ENCODE results near the gene NRIP2.

The NRIP2 gene

DNA sequence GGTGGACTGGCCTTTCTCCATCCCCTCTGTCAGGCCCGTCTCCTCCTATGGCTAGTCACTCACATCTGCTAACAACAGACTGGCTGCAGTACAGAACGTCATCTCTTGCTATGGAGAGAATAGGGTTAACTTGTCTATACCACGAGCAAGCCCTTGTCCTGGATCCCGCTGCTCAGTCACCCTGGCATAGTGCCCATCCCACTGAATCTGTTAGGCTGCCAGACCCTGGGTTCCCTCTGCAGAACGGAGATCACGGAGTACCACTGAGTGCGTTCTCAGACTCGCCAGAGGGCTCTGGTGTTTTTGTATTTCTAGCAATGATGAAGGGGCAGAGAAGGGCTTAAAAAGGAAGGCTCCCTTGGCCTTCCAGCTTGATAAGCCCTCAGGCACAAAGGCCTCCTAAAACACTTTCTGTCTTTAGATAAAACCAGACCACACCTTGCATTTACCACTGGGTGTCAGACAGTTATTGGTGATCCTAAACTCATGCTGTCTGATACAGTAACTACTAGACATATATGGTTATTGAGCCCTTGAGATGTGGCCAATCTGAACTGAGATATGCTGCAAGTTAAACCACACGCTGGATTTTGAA is 6.3 kb upstream of the NRIP2 start:
- H3F3A ChIP-seq (ENCODE audit: control insufficient read depth, insufficient read depth) = no peaks in the 10 kb centered on the region
- no peaks in the 10 kb centered on the region for H3K4me1 ChIP-seq (ENCODE audit: control insufficient read depth, low read length)
- H3K79me2 ChIP-seq (ENCODE audit: control insufficient read depth, low read length) = no peaks in the 10 kb centered on the region
- no peaks in the 10 kb centered on the region for H3K9me3 ChIP-seq (ENCODE audit: control insufficient read depth, insufficient read depth, low read length)
- H3K36me3 ChIP-seq (ENCODE audit: control insufficient read depth, low read length) = peaks cover 3% of the 10 kb centered on the region
- TF ChIP-seq, protein P1, sequence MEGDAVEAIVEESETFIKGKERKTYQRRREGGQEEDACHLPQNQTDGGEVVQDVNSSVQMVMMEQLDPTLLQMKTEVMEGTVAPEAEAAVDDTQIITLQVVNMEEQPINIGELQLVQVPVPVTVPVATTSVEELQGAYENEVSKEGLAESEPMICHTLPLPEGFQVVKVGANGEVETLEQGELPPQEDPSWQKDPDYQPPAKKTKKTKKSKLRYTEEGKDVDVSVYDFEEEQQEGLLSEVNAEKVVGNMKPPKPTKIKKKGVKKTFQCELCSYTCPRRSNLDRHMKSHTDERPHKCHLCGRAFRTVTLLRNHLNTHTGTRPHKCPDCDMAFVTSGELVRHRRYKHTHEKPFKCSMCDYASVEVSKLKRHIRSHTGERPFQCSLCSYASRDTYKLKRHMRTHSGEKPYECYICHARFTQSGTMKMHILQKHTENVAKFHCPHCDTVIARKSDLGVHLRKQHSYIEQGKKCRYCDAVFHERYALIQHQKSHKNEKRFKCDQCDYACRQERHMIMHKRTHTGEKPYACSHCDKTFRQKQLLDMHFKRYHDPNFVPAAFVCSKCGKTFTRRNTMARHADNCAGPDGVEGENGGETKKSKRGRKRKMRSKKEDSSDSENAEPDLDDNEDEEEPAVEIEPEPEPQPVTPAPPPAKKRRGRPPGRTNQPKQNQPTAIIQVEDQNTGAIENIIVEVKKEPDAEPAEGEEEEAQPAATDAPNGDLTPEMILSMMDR (IDR thresholded peaks at IDR 0.05; ENCODE audit: low read depth, low read length, poor library complexity, severe bottlenecking) = no peak
- no peak for TF ChIP-seq EZH2phosphoT487 (IDR thresholded peaks at IDR 0.05; ENCODE audit: borderline replicate concordance, low read length)
- no peaks in the 10 kb centered on the region for H3K27me3 ChIP-seq (ENCODE audit: control insufficient read depth, low read length)
- no peak overlapping the region for H3K4me2 ChIP-seq (ENCODE audit: low read length)
- H3K9me2 ChIP-seq (replicated peaks; ENCODE audit: control insufficient read depth, low read length) = no peaks in the 10 kb centered on the region
- H4K20me1 ChIP-seq (ENCODE audit: control insufficient read depth, insufficient read depth, low read depth, low read length) = no peaks in the 10 kb centered on the region
- no peak overlapping the region for H3K4me3 ChIP-seq (ENCODE audit: low read length)
- no peak overlapping the region for H3K27ac ChIP-seq (ENCODE audit: low read depth, low read length)

DNA sequence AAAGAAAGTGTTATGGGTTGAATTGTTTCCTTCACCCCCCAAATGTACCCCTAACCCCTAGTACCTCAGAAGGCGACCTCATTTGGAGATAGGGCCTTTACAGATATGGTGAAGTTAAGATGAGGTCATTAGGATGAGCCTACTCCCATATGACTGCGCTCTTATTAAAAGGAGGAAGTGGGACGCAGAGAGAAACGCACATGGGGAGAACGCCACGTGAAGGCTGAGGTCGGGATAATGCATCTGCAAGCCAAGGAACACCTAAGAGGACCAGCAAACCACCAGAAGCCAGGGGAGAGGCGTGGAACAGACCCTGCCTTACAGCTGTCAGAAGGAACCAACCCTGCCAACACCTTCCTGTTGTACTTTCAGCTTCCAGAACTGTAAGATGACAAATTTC is 1.7 kb upstream of the NRIP2 start:
- no peak overlapping the region for H3K4me2 ChIP-seq (ENCODE audit: low read length)

DNA sequence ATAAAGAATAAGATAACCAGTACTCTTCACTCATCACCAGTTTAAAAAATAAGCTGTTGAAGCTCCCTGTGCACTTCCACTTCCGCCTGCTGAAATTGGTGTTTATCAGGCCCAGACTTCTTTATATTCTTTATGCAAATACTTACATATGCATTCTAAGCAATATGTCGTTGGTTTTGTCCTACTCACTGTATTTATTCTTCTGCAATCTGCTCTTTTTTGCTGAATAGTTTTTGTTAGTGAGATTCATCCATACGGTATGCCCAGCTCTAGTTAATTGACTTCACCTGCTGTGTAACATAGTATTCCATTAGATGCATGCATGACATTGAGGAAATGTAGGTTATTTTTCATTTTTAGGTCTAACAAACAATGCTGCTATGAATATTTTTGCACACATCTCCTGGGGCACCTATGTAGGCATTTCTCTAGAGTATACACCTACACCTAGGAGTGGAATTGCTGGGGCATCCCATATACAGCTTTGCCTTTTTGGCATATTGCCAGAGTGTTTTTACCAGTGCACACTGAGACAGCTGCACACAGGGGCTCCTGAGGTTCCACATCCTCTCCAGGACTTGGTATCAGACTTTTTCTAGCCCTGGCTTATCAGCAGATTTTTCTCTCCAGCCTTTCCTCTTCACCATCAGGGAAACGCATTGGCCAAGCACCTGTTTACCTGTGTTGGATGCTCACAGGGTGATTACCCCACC is 1.0 kb upstream of the NRIP2 start:
- no peaks in the 10 kb centered on the region for H3K4me1 ChIP-seq (ENCODE audit: control insufficient read depth, low read length)
- no peak overlapping the region for H3K4me2 ChIP-seq (ENCODE audit: low read length)
- H3K79me2 ChIP-seq (ENCODE audit: control insufficient read depth, low read length) = no peaks in the 10 kb centered on the region
- TF ChIP-seq EZH2phosphoT487 (IDR thresholded peaks at IDR 0.05; ENCODE audit: borderline replicate concordance, low read length) = no peak
- no peaks in the 10 kb centered on the region for H3F3A ChIP-seq (ENCODE audit: control insufficient read depth, insufficient read depth)
- no peaks in the 10 kb centered on the region for H3K9me2 ChIP-seq (replicated peaks; ENCODE audit: control insufficient read depth, low read length)
- no peaks in the 10 kb centered on the region for H3K36me3 ChIP-seq (ENCODE audit: control insufficient read depth, low read length)
- no peaks in the 10 kb centered on the region for H4K20me1 ChIP-seq (ENCODE audit: control insufficient read depth, insufficient read depth, low read depth, low read length)
- H3K4me3 ChIP-seq (ENCODE audit: low read length) = no peak overlapping the region
- no peaks in the 10 kb centered on the region for H3K27me3 ChIP-seq (ENCODE audit: control insufficient read depth, low read length)
- H3K27ac ChIP-seq (ENCODE audit: low read depth, low read length) = no peak overlapping the region
- H3K9me3 ChIP-seq (ENCODE audit: control insufficient read depth, insufficient read depth, low read length) = no peaks in the 10 kb centered on the region

More for the DNA sequence above, 1.7 kb upstream of the NRIP2 start:
- no peaks in the 10 kb centered on the region for H4K20me1 ChIP-seq (ENCODE audit: control insufficient read depth, insufficient read depth, low read depth, low read length)
- no peak overlapping the region for H3K4me3 ChIP-seq (ENCODE audit: low read length)
- H3F3A ChIP-seq (ENCODE audit: control insufficient read depth, insufficient read depth) = no peaks in the 10 kb centered on the region
- no peak overlapping the region for H3K27ac ChIP-seq (ENCODE audit: low read depth, low read length)
- H3K9me2 ChIP-seq (replicated peaks; ENCODE audit: control insufficient read depth, low read length) = no peaks in the 10 kb centered on the region
- no peak for TF ChIP-seq EZH2phosphoT487 (IDR thresholded peaks at IDR 0.05; ENCODE audit: borderline replicate concordance, low read length)
- TF ChIP-seq, protein P1 (IDR thresholded peaks at IDR 0.05; ENCODE audit: low read depth, low read length, poor library complexity, severe bottlenecking) = no peak
- H3K9me3 ChIP-seq (ENCODE audit: control insufficient read depth, insufficient read depth, low read length) = no peaks in the 10 kb centered on the region
- no peaks in the 10 kb centered on the region for H3K79me2 ChIP-seq (ENCODE audit: control insufficient read depth, low read length)
- H3K36me3 ChIP-seq (ENCODE audit: control insufficient read depth, low read length) = no peaks in the 10 kb centered on the region
- H3K4me1 ChIP-seq (ENCODE audit: control insufficient read depth, low read length) = no peaks in the 10 kb centered on the region
- no peaks in the 10 kb centered on the region for H3K27me3 ChIP-seq (ENCODE audit: control insufficient read depth, low read length)

DNA sequence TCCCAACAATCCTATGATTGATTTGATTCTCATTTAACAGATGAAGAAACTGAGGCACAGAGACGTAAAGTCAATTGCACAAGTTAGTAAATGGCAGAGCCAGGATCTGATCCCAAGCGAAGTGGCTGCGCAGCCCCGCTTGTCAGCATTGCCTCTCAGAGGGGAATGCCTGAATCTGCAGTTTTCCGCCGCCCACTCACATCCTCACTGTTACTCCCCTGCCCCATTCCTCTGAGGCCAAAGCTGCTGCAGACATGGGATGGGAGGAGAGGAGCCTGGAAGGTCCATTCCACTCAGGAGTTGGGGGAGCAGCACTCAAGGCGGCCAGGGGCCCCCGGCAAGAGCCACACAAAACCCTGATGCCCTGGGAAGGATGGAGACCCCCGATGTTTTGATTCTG is 1.0 kb downstream of the NRIP2 start:
- Histone ChIP-seq H3K27ac (ENCODE audit: low read depth, low read length) (no peak overlapping the region), H3K36me3 (ENCODE audit: control insufficient read depth, low read length) (peaks cover 4% of the 10 kb centered on the region; the same call in 1 of the 2 replicates), H3K4me2 (ENCODE audit: low read length) (no peak overlapping the region), H3K9me2 (replicated peaks; ENCODE audit: control insufficient read depth, low read length) (no peaks in the 10 kb centered on the region), H3K27me3 (ENCODE audit: control insufficient read depth, low read length) (no peaks in the 10 kb centered on the region), H3K9me3 (ENCODE audit: control insufficient read depth, insufficient read depth, low read length) (no peaks in the 10 kb centered on the region), H3K4me3 (ENCODE audit: low read length) (no peak overlapping the region), H3K79me2 (ENCODE audit: control insufficient read depth, low read length) (no peaks in the 10 kb centered on the region), H4K20me1 (ENCODE audit: control insufficient read depth, insufficient read depth, low read depth, low read length) (no peaks in the 10 kb centered on the region), H3F3A (ENCODE audit: control insufficient read depth, insufficient read depth) (no peaks in the 10 kb centered on the region), H3K4me1 (ENCODE audit: control insufficient read depth, low read length) (no peaks in the 10 kb centered on the region)
- TF ChIP-seq, protein P1 (IDR thresholded peaks at IDR 0.05; ENCODE audit: low read depth, low read length, poor library complexity, severe bottlenecking) = no peak
- TF ChIP-seq EZH2phosphoT487 (IDR thresholded peaks at IDR 0.05; ENCODE audit: borderline replicate concordance, low read length) = no peak
